Mammary epithelial cell (primary cell): ENCODE measurements around the gene SPG11.
"Not testable (repeated sequence)": the region's sequence is repeated elsewhere in the genome, so short reads cannot be mapped to it uniquely, and the experiment has no call there.

Experiments used
- CTCF ChIP-seq, 2 donors: IDR thresholded peaks in 1 of 2; conservative IDR thresholded peaks in 1 of 2; 2 replicates each; pipeline ENCODE4 v1.5.1; 2011 to 2012; ENCODE audit warnings: inconsistent platforms in 2 of 2, low read length in 2 of 2, mild to moderate bottlenecking in 2 of 2, control low read depth in 1 of 2, low read depth in 1 of 2; ENCODE audit not compliant: insufficient read depth in 1 of 2; ENCODE audit errors: extremely low read depth in 1 of 2
- EZH2 ChIP-seq: IDR thresholded peaks from 2 replicates; pipeline ENCODE4 v1.6.1; 2012; ENCODE audit warnings: low read length, inconsistent platforms, borderline replicate concordance

GRCh38 chr15:44689318-44689717 lies 25.9 kb upstream of the SPG11 start:
- not testable (repeated sequence) for TF ChIP-seq CTCF (conservative IDR thresholded peaks at IDR 0.05 in 1 of 2, IDR thresholded peaks at IDR 0.05 in 1 of 2; ENCODE audit: extremely low read depth in 1 of 2, insufficient read depth in 1 of 2, low read depth in 1 of 2, low read length in 2 of 2); EZH2
